Measurements from ENCODE around the gene FIGNL1.

Gene FIGNL1

GRCh38 chr7:50427518-50427917, 22.6 kb downstream of the FIGNL1 start:
- Histone ChIP-seq H3K4me3 (ENCODE audit: low read length in 2 of 2) (no peak overlapping the region), H3K27ac (ENCODE audit: low read length) (no peak overlapping the region), H3K4me1 (ENCODE audit: control insufficient read depth, insufficient read depth, low read length) (no peaks in the 10 kb centered on the region), H3K9ac (ENCODE audit: low read length in 2 of 2) (no peak overlapping the region), H3K9me3 (ENCODE audit: control insufficient read depth in 2 of 2, low read length in 2 of 2) (no peaks in the 10 kb centered on the region), H3K27me3 (ENCODE audit: control insufficient read depth in 1 of 2, insufficient read depth in 2 of 2, low read length in 2 of 2) (no peaks in the 10 kb centered on the region), H3K36me3 (ENCODE audit: control insufficient read depth in 2 of 2, insufficient read depth in 2 of 2, low read length in 2 of 2) (no peaks in the 10 kb centered on the region)

DNA sequence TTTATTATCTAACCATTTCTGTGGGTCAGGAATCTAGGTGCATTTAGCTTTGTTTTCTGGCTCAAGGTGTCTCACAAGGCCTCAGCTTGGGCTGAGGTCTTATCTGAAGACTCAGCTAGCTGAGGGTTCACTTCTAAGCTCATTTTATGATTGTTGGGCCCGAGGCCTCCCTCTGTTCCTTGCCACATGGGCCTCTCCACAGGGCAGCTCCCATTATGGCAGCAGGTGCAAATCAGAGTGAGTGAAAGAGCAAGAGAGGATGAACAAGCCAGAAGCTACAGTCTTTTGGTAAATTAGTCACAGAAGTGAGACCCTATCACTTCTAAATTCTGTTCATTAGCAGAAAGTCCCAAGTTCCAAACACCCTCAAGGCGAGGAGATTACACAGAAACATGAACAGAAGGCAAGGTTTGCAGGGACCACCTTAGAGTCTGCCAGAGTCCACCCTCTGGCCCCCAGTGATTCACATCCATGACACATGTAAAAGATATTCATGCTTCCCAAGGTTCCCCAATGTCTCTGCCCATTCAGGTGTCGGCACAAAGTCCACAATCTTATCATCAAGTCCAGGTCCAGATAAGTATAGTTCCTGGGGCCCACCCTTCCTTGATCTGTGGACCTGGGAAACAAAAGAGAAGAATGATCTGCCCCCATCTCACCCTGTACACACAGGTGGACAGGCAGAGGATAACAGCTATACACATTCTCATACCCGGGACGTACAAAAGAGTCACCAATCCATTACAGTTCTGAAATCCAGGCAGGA, 23.7 kb downstream of the FIGNL1 start:
- no peaks in the 10 kb centered on the region for H3K27me3 ChIP-seq (ENCODE audit: control insufficient read depth in 1 of 2, insufficient read depth in 2 of 2, low read length in 2 of 2)
- no peak overlapping the region for H3K9ac ChIP-seq (ENCODE audit: low read length in 2 of 2)
- no peak overlapping the region for H3K4me3 ChIP-seq (ENCODE audit: low read length in 2 of 2)
- no peaks in the 10 kb centered on the region for H3K4me1 ChIP-seq (ENCODE audit: control insufficient read depth, insufficient read depth, low read length)
- H3K36me3 ChIP-seq (ENCODE audit: control insufficient read depth in 2 of 2, insufficient read depth in 2 of 2, low read length in 2 of 2): no peaks in the 10 kb centered on the region
- H3K27ac ChIP-seq (ENCODE audit: low read length): no peak overlapping the region
- H3K9me3 ChIP-seq (ENCODE audit: control insufficient read depth in 2 of 2, low read length in 2 of 2): no peaks in the 10 kb centered on the region

DNA sequence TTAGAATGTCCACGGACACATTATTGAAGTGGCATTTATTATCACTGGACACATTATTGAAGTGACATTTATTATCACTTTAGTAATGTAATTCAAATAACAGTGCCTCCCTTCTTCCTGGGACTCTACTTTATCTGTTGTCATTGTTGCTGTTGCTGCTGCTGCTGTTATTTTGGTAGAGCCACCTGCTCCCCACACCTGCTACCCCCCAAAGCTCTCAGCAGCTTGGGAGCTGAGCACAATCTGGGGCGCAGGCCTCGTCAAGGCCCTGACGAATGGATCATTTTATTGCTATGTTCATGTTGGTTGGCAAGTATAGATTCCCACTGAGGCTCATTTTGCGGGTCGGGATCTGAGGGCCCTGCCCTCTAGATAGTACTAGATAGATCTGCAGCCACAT, 24.8 kb downstream of the FIGNL1 start:
- no peaks in the 10 kb centered on the region for H3K4me1 ChIP-seq (ENCODE audit: control insufficient read depth, insufficient read depth, low read length)
- H3K36me3 ChIP-seq (ENCODE audit: control insufficient read depth in 2 of 2, insufficient read depth in 2 of 2, low read length in 2 of 2): no peaks in the 10 kb centered on the region
- H3K9ac ChIP-seq (ENCODE audit: low read length in 2 of 2): no peak overlapping the region
- H3K9me3 ChIP-seq (ENCODE audit: control insufficient read depth in 2 of 2, low read length in 2 of 2): no peaks in the 10 kb centered on the region
- H3K27ac ChIP-seq (ENCODE audit: low read length): no peak overlapping the region
- no peaks in the 10 kb centered on the region for H3K27me3 ChIP-seq (ENCODE audit: control insufficient read depth in 1 of 2, insufficient read depth in 2 of 2, low read length in 2 of 2)
- no peak overlapping the region for H3K4me3 ChIP-seq (ENCODE audit: low read length in 2 of 2)

- H3K36me3 ChIP-seq (ENCODE audit: control insufficient read depth in 2 of 2, insufficient read depth in 2 of 2, low read length in 2 of 2): no peaks in the 10 kb centered on the region
- no peak overlapping the region for H3K27ac ChIP-seq (ENCODE audit: low read length)
- no peaks in the 10 kb centered on the region for H3K4me1 ChIP-seq (ENCODE audit: control insufficient read depth, insufficient read depth, low read length)
- H3K9me3 ChIP-seq (ENCODE audit: control insufficient read depth in 2 of 2, low read length in 2 of 2): no peaks in the 10 kb centered on the region
- no peaks in the 10 kb centered on the region for H3K27me3 ChIP-seq (ENCODE audit: control insufficient read depth in 1 of 2, insufficient read depth in 2 of 2, low read length in 2 of 2)
- no peak overlapping the region for H3K9ac ChIP-seq (ENCODE audit: low read length in 2 of 2)
- no peak overlapping the region for H3K4me3 ChIP-seq (ENCODE audit: low read length in 2 of 2)
These were observed 26.3 kb downstream of the FIGNL1 start for GRCh38 chr7:50423860-50424259.

DNA sequence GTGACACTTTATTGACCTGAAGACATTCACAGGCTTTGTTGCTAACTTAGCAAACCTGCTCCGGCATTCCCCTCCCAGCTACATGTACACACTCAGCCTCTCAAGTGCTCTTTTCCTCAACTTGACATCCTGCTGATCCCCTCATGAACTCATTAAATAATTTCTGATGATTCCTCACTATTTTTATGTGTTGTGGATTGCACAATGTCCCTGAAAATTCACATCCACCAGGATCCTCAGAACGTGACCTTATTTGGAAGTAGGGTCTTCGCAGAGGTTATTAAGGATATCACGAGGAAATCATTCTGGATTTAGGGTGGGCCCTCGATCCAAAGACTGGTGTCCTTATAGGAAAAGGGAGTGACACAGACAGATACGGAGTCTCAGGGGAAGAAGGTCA, 27.3 kb downstream of the FIGNL1 start:
- H3K9ac ChIP-seq (ENCODE audit: low read length in 2 of 2): no peak overlapping the region
- no peaks in the 10 kb centered on the region for H3K9me3 ChIP-seq (ENCODE audit: control insufficient read depth in 2 of 2, low read length in 2 of 2)
- no peak overlapping the region for H3K27ac ChIP-seq (ENCODE audit: low read length)
- no peak overlapping the region for H3K4me3 ChIP-seq (ENCODE audit: low read length in 2 of 2)
- H3K4me1 ChIP-seq (ENCODE audit: control insufficient read depth, insufficient read depth, low read length): no peaks in the 10 kb centered on the region
- H3K27me3 ChIP-seq (ENCODE audit: control insufficient read depth in 1 of 2, insufficient read depth in 2 of 2, low read length in 2 of 2): no peaks in the 10 kb centered on the region
- H3K36me3 ChIP-seq (ENCODE audit: control insufficient read depth in 2 of 2, insufficient read depth in 2 of 2, low read length in 2 of 2): no peaks in the 10 kb centered on the region

- Histone ChIP-seq H3K27me3 (ENCODE audit: control insufficient read depth in 1 of 2, insufficient read depth in 2 of 2, low read length in 2 of 2) (no peaks in the 10 kb centered on the region), H3K9me3 (ENCODE audit: control insufficient read depth in 2 of 2, low read length in 2 of 2) (no peaks in the 10 kb centered on the region), H3K27ac (ENCODE audit: low read length) (no peak overlapping the region), H3K36me3 (ENCODE audit: control insufficient read depth in 2 of 2, insufficient read depth in 2 of 2, low read length in 2 of 2) (no peaks in the 10 kb centered on the region), H3K9ac (ENCODE audit: low read length in 2 of 2) (no peak overlapping the region), H3K4me1 (ENCODE audit: control insufficient read depth, insufficient read depth, low read length) (no peaks in the 10 kb centered on the region), H3K4me3 (ENCODE audit: low read length in 2 of 2) (no peak overlapping the region)
These were observed 29.1 kb downstream of the FIGNL1 start for GRCh38 chr7:50421043-50421442.

DNA sequence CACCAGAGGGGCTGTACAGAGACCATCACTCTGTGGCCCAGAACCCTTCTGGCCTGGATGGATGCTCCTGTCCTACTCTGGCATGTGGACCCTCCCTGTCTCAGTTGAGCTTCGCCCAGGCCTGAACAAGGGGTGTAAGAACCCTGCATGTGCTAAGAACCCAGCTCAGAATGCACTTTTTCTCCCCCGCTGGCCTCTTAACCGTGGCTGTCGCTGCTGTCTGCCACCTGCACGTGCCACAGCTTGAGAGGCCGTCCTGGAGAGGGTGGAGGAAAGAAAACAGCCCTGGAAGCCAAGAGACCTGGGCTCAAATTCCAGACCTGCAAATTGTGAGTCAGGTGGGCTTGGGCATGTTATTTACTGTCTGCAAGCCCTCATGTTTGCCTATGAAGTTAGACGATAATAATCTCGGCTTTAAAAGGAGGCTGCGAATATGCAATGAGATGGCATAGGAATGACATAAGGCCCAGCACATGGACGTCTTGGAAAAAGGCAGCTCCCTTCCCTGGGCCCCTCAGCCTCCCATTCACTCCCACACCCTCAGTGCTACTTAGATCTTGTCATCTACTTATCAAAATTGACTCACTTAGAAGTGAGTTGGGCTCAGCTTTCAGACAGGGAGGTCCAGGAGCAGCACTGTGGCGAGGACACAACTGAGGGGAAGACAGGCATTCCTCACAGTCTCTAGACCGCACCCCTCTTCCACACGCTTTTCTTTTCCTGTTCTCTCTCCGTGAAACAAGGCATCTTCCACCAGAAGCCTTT, 31.4 kb downstream of the FIGNL1 start:
- Histone ChIP-seq H3K27ac (ENCODE audit: low read length) (no peak overlapping the region), H3K4me1 (ENCODE audit: control insufficient read depth, insufficient read depth, low read length) (no peaks in the 10 kb centered on the region), H3K4me3 (ENCODE audit: low read length in 2 of 2) (no peak overlapping the region), H3K9ac (ENCODE audit: low read length in 2 of 2) (no peak overlapping the region), H3K9me3 (ENCODE audit: control insufficient read depth in 2 of 2, low read length in 2 of 2) (no peaks in the 10 kb centered on the region), H3K27me3 (ENCODE audit: control insufficient read depth in 1 of 2, insufficient read depth in 2 of 2, low read length in 2 of 2) (no peaks in the 10 kb centered on the region), H3K36me3 (ENCODE audit: control insufficient read depth in 2 of 2, insufficient read depth in 2 of 2, low read length in 2 of 2) (no peaks in the 10 kb centered on the region)

DNA sequence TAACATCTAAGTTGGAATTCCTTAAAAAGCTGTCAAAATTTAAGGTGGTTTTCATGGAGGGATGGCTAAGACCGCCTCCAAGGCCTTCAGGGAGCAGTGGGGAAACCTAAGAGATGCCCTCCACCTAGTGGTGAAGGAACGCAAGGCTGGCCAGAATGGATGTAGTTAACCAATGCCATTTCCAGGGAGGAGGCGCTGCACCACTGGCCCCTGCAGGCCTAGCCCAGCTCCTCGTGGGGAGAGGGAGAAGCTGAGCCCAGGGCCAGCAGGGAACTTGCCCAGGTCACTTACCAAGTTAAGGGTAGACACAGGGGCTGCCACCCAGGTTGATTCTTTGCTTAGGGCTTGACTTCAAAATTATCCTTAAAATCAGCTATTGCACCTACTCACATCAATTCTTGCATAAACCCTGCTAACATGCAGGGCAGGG, 32.0 kb downstream of the FIGNL1 start:
- no peak overlapping the region for H3K27ac ChIP-seq (ENCODE audit: low read length)
- no peak overlapping the region for H3K4me3 ChIP-seq (ENCODE audit: low read length in 2 of 2)
- no peaks in the 10 kb centered on the region for H3K27me3 ChIP-seq (ENCODE audit: control insufficient read depth in 1 of 2, insufficient read depth in 2 of 2, low read length in 2 of 2)
- H3K9me3 ChIP-seq (ENCODE audit: control insufficient read depth in 2 of 2, low read length in 2 of 2): no peaks in the 10 kb centered on the region
- no peaks in the 10 kb centered on the region for H3K36me3 ChIP-seq (ENCODE audit: control insufficient read depth in 2 of 2, insufficient read depth in 2 of 2, low read length in 2 of 2)
- no peaks in the 10 kb centered on the region for H3K4me1 ChIP-seq (ENCODE audit: control insufficient read depth, insufficient read depth, low read length)
- H3K9ac ChIP-seq (ENCODE audit: low read length in 2 of 2): no peak overlapping the region

- Histone ChIP-seq H3K27me3 (ENCODE audit: control insufficient read depth in 1 of 2, insufficient read depth in 2 of 2, low read length in 2 of 2) (no peaks in the 10 kb centered on the region), H3K9me3 (ENCODE audit: control insufficient read depth in 2 of 2, low read length in 2 of 2) (no peaks in the 10 kb centered on the region), H3K4me1 (ENCODE audit: control insufficient read depth, insufficient read depth, low read length) (no peaks in the 10 kb centered on the region), H3K36me3 (ENCODE audit: control insufficient read depth in 2 of 2, insufficient read depth in 2 of 2, low read length in 2 of 2) (no peaks in the 10 kb centered on the region), H3K27ac (ENCODE audit: low read length) (no peak overlapping the region), H3K9ac (ENCODE audit: low read length in 2 of 2) (no peak overlapping the region), H3K4me3 (ENCODE audit: low read length in 2 of 2) (no peak overlapping the region)
These were observed 33.5 kb downstream of the FIGNL1 start for GRCh38 chr7:50416527-50417182.

DNA sequence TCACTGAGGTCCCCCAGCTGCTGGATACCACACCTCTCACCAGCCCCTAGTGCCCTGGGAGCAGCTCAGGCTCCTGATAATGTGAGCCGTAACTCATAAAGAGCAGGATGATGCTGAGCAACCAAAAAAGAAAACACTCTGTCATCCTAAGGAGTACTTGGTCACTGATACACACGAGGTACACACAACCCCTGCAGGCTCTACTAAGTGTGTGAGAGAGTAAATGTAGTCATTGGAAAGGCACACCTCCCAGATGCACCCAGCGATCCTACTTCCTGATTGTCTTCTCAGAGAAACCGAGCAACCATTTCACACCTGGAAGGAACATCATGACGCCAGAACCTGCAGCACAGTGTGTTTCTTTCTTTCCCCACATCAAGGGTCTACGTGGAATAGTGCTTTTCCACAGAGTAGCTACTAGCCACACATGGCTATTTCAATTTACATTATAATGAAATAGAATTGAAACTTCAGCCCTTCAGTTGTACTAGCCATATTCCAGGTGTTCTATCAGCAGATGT, 34.2 kb downstream of the FIGNL1 start:
- no peaks in the 10 kb centered on the region for H3K27me3 ChIP-seq (ENCODE audit: control insufficient read depth in 1 of 2, insufficient read depth in 2 of 2, low read length in 2 of 2)
- no peak overlapping the region for H3K27ac ChIP-seq (ENCODE audit: low read length)
- no peak overlapping the region for H3K4me3 ChIP-seq (ENCODE audit: low read length in 2 of 2)
- no peaks in the 10 kb centered on the region for H3K4me1 ChIP-seq (ENCODE audit: control insufficient read depth, insufficient read depth, low read length)
- H3K9ac ChIP-seq (ENCODE audit: low read length in 2 of 2): no peak overlapping the region
- H3K9me3 ChIP-seq (ENCODE audit: control insufficient read depth in 2 of 2, low read length in 2 of 2): no peaks in the 10 kb centered on the region
- no peaks in the 10 kb centered on the region for H3K36me3 ChIP-seq (ENCODE audit: control insufficient read depth in 2 of 2, insufficient read depth in 2 of 2, low read length in 2 of 2)

All from stomach smooth muscle (tissue), 2 donors.